Adrenal gland (tissue), 5 donors: ENCODE data around the gene DNAH1.

Experiments
- CTCF ChIP-seq, 6 experiments: fragments of 450-650 bp in 4 of 6; fragments of 200-600 bp in 2 of 6; sonication (generic) in 1 of 6; IDR thresholded peaks; 1 replicate in 5 of 6; 2 replicates in 1 of 6; pipeline versions ENCODE4 v1.5.1 to v1.8.0; 2016 to 2021; ENCODE audit warnings: antibody characterized with exemption in 6 of 6, mild to moderate bottlenecking in 2 of 6, moderate library complexity in 1 of 6
- POLR2A ChIP-seq, 2 donors: fragments of 450-650 bp; IDR thresholded peaks; one replicate each; pipeline ENCODE4 v1.6.1; 2017; ENCODE audit warnings: antibody characterized with exemption in 2 of 2, mild to moderate bottlenecking in 2 of 2, moderate library complexity in 1 of 2
- donor health status: DM: no; HTN: no; CAD: no.

- TF ChIP-seq CTCF (IDR thresholded peaks at IDR 0.05) (no peak), POLR2A (IDR thresholded peaks at IDR 0.05) (no peak)
Observed at GRCh38 chr3:52370531-52370930, 54.4 kb downstream of the DNAH1 start.
